K562 (cell line): ENCODE results near the gene ATP5MC3. TPM values are rescaled to one million over a fixed set of nuclear protein-coding genes. Genes with fewer than 3 reads are reported as not detected.

Experiments
- ARID1B ChIP-seq: fragments of 450-650 bp; IDR thresholded peaks from 2 replicates; pipeline ENCODE4 v1.6.1; 2016; ENCODE audit warnings: antibody characterized with exemption, mild to moderate bottlenecking, inconsistent platforms
- E2F3 ChIP-seq: fragments of 250-450 bp; sonication (Bioruptor Pico); IDR thresholded peaks from 2 replicates; pipeline ENCODE4 v1.4.0; 2020; ENCODE audit warnings: mild to moderate bottlenecking
- ELF4 ChIP-seq: fragments of 450-650 bp; formaldehyde crosslinking; IDR thresholded peaks from 2 replicates; pipeline ENCODE4 v1.4.0; 2022; ENCODE audit warnings: missing genetic modification characterization
- ETV1 ChIP-seq: fragments of 450-650 bp; conservative IDR thresholded peaks from 2 replicates; pipeline ENCODE4 v1.6.1; 2016; ENCODE audit warnings: missing genetic modification characterization, control low read depth, low read depth, missing compliant biosample characterization
- HDAC1 ChIP-seq, 2 experiments: fragments of 450-650 bp; IDR thresholded peaks; 2 replicates each; pipeline ENCODE4 v1.6.1; 2016 to 2017; ENCODE audit warnings: inconsistent platforms in 1 of 2, mild to moderate bottlenecking in 1 of 2, moderate library complexity in 1 of 2
- HDAC2 ChIP-seq: fragments of 450-650 bp; IDR thresholded peaks from 2 replicates; pipeline ENCODE4 v1.6.1; 2016; ENCODE audit warnings: mild to moderate bottlenecking
- HLTF ChIP-seq: fragments of 450-650 bp; IDR thresholded peaks from 2 replicates; pipeline ENCODE4 v1.6.1; 2016
- NBN ChIP-seq: fragments of 450-650 bp; IDR thresholded peaks from 2 replicates; pipeline ENCODE4 v1.6.1; 2016; ENCODE audit warnings: low read depth, mild to moderate bottlenecking
- OTX1 ChIP-seq: fragments of 450-650 bp; formaldehyde crosslinking; IDR thresholded peaks from 2 replicates; pipeline ENCODE4 v1.4.0; 2022; ENCODE audit warnings: mild to moderate bottlenecking
- PHF8 ChIP-seq: fragments of 200-600 bp; sonication (generic); IDR thresholded peaks from 2 replicates; pipeline ENCODE4 v1.6.1; 2012; ENCODE audit warnings: mixed run types, mild to moderate bottlenecking, inconsistent platforms, low read length, moderate library complexity, borderline replicate concordance
- SIN3A ChIP-seq, 2 experiments: fragments of 150-350 bp in 1 of 2; IDR thresholded peaks; 2 replicates each; pipeline ENCODE4 v1.6.1; 2011 to 2016; ENCODE audit warnings: borderline replicate concordance in 2 of 2, low read depth in 2 of 2, low read length in 2 of 2, mild to moderate bottlenecking in 2 of 2, moderate library complexity in 2 of 2; ENCODE audit not compliant: control insufficient read depth in 1 of 2
- SMARCE1 ChIP-seq: fragments of 450-650 bp; IDR thresholded peaks from 2 replicates; pipeline ENCODE4 v1.7.1; 2016; ENCODE audit warnings: mild to moderate bottlenecking
- SNRNP70 ChIP-seq: fragments of 200-400 bp; formaldehyde crosslinking; optimal IDR thresholded peaks from 2 replicates; pipeline ENCODE3; 2017; ENCODE audit warnings: low read depth, low read length
- SOX6 ChIP-seq: fragments of 450-650 bp; IDR thresholded peaks from 2 replicates; pipeline ENCODE4 v1.6.1; 2014; ENCODE audit warnings: mild to moderate bottlenecking
- TARDBP ChIP-seq: fragments of 450-650 bp; IDR thresholded peaks from 2 replicates; pipeline ENCODE4 v1.6.1; 2016
- TRIM28 ChIP-seq: fragments of 450-650 bp; IDR thresholded peaks from 2 replicates; pipeline ENCODE4 v1.6.1; 2017
- ZBED1 ChIP-seq: IDR thresholded peaks from 2 replicates; pipeline ENCODE4 v1.6.1; 2014
- ZFP1 ChIP-seq: fragments of 450-650 bp; formaldehyde crosslinking; IDR thresholded peaks from 2 replicates; pipeline ENCODE4 v1.4.0; 2020; ENCODE audit warnings: mild to moderate bottlenecking, mixed read lengths
- ZNF174 ChIP-seq: fragments of 250-450 bp; sonication (Bioruptor Pico); IDR thresholded peaks from 2 replicates; pipeline ENCODE4 v1.4.0; 2020; ENCODE audit warnings: mild to moderate bottlenecking
- ZNF57 ChIP-seq: fragments of 450-650 bp; formaldehyde crosslinking; IDR thresholded peaks from 2 replicates; pipeline ENCODE4 v1.4.0; 2020; ENCODE audit warnings: mild to moderate bottlenecking, moderate library complexity
- polyA plus RNA-seq, 8 experiments: library from polyadenylated mRNA; depleted of rRNA in 4 of 8; stranded (reverse) in 5 of 8; unstranded in 3 of 8; fragments of >200 nt; fragmentation: Nextera tagmentation in 2 of 8; fragmentation: Illumina TruSeq in 1 of 8; extraction: Ambion mirVana in 2 of 8; extraction: Trizol in 1 of 8; gene quantifications; 2 replicates each; pipeline versions ENCODE4 v1.2.1 to v1.2.3, GENCODE V29; 2011 to 2014; ENCODE audit warnings: inconsistent platforms in 1 of 8, missing spikeins in 1 of 8
- total RNA-seq, 7 experiments: library from RNA; depleted of rRNA in 6 of 7; stranded (reverse); fragments of >200 nt in 6 of 7; fragmentation: Illumina TruSeq in 2 of 7; extraction: Trizol in 2 of 7; gene quantifications; 2 replicates each; pipeline versions ENCODE4 v1.2.1 to v1.2.3, GENCODE V29; 2011 to 2021; ENCODE audit warnings: low replicate concordance in 1 of 7
- TF ChIP-seq, protein P1 (sequence below): fragments of 450-650 bp; formaldehyde crosslinking; conservative IDR thresholded peaks from 2 replicates; pipeline ENCODE4 v1.4.0; 2022; ENCODE audit warnings: mild to moderate bottlenecking, missing genetic modification characterization
- TF ChIP-seq, protein P2 (sequence below), 2 experiments: fragments of 450-650 bp; IDR thresholded peaks; 2 replicates each; pipeline ENCODE4 v1.6.1; 2016

The ATP5MC3 gene
- total and polyA plus RNA-seq, 9 of the 15 experiments (the other 6 are each of a cell fraction or from before 2014, with no cell fraction given), result 423 to 2,565 (median 1,012) TPM

- TF ChIP-seq ZBED1 (0 out of 2 replicates have a peak, but pooled peaks have one; percentile 48), SNRNP70 (no peak), HDAC1 (IDR thresholded peaks at IDR 0.05) (peak in 1 of 2 experiments; percentile 74; a peak in 2 of 4 replicates), SIN3A (IDR thresholded peaks at IDR 0.05; ENCODE audit: borderline replicate concordance in 2 of 2, control insufficient read depth in 1 of 2, low read depth in 2 of 2, low read length in 2 of 2) (0 out of 4 replicates have a peak, but pooled peaks of 1 of the 2 experiments have one; percentile 18), SMARCE1 (peak; percentile 35; the same call in 1 of the 2 replicates), ZFP1 (no peak), SOX6 (0 out of 2 replicates have a peak, but pooled peaks have one; percentile 28), ZNF57 (CRISPR knock-in tag) (no peak), ZNF174 (CRISPR knock-in tag) (peak; percentile 21; the same call in 1 of the 2 replicates), NBN (peak; percentile 43; the same call in 1 of the 2 replicates), TARDBP (0 out of 2 replicates have a peak, but pooled peaks have one; percentile 50), HLTF (0 out of 2 replicates have a peak, but pooled peaks have one; percentile 26), E2F3 (CRISPR knock-in tag) (peak; percentile 64; the same call in 1 of the 2 replicates), HDAC2 (0 out of 2 replicates have a peak, but pooled peaks have one; percentile 44), ELF4 (0 out of 2 replicates have a peak, but pooled peaks have one; percentile 37), ARID1B (0 out of 2 replicates have a peak, but pooled peaks have one; percentile 8), TRIM28 (peak; percentile 64; the same call in 1 of the 2 replicates), ETV1 (tag) (peak; percentile 33; the same call in 1 of the 2 replicates), OTX1 (CRISPR knock-in tag) (0 out of 2 replicates have a peak, but pooled peaks have one; percentile 53), PHF8 (peak; percentile 52; the same call in 1 of the 2 replicates)
- TF ChIP-seq, protein P1, sequence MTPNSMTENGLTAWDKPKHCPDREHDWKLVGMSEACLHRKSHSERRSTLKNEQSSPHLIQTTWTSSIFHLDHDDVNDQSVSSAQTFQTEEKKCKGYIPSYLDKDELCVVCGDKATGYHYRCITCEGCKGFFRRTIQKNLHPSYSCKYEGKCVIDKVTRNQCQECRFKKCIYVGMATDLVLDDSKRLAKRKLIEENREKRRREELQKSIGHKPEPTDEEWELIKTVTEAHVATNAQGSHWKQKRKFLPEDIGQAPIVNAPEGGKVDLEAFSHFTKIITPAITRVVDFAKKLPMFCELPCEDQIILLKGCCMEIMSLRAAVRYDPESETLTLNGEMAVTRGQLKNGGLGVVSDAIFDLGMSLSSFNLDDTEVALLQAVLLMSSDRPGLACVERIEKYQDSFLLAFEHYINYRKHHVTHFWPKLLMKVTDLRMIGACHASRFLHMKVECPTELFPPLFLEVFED (CRISPR knock-in tag), result 0 out of 2 replicates have a peak, but pooled peaks have one; percentile 58
- TF ChIP-seq, protein P2, sequence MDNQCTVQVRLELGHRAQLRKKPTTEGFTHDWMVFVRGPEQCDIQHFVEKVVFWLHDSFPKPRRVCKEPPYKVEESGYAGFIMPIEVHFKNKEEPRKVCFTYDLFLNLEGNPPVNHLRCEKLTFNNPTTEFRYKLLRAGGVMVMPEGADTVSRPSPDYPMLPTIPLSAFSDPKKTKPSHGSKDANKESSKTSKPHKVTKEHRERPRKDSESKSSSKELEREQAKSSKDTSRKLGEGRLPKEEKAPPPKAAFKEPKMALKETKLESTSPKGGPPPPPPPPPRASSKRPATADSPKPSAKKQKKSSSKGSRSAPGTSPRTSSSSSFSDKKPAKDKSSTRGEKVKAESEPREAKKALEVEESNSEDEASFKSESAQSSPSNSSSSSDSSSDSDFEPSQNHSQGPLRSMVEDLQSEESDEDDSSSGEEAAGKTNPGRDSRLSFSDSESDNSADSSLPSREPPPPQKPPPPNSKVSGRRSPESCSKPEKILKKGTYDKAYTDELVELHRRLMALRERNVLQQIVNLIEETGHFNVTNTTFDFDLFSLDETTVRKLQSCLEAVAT (IDR thresholded peaks at IDR 0.05), result peak; percentile 27 to 69; a peak in 2 of 4 replicates
These were observed 13.0 kb downstream of the ATP5MC3 start (continued) for GRCh38 chr2:175168564-175168945.
